NCI-H774 (cell line): ENCODE measurements around the gene TBCK.

ENCODE experiments used
- DNase-seq: peaks from one replicate; lab custom pipeline; 2025; lab: John Stamatoyannopoulos, UW

The TBCK gene

DNA sequence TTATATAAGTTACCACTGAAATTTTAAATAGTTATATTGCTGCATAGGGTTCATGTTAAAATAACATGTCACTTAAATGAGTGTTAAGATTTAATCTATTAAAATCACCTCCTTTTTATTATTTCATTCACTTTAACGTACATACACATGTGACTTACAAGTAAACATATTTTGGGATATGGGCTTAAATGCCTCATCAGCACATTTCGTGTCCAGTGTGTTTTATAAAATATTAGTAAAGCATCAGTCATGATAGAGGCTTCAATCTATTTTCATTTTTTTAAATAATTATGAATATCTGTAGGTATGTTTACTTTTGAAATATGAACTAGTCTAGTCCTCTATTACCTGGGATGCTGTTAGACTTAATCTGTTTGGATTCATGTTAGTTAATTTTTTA, 277.1 kb downstream of the TBCK start:
- DNase-seq = no peak

DNA sequence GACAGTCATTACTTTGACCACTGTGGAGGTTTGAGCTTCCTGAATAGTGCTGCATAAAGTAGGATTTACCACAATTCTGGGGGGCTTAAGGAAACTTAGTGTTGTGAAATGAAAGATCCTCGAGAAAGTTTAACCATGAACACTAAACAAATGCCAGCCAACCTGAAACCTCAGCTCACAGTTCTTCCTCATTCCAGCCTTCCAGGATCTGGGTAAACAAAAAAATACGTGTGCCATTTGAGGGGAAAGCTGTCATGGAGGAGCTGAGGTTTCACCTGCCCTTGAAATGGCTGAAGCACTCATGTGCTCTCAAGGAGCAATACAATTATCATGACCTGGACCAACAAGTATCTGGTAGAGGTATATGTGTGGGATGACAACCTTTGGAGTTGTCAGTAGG, 278.0 kb downstream of the TBCK start:
- DNase-seq = no peak

DNA sequence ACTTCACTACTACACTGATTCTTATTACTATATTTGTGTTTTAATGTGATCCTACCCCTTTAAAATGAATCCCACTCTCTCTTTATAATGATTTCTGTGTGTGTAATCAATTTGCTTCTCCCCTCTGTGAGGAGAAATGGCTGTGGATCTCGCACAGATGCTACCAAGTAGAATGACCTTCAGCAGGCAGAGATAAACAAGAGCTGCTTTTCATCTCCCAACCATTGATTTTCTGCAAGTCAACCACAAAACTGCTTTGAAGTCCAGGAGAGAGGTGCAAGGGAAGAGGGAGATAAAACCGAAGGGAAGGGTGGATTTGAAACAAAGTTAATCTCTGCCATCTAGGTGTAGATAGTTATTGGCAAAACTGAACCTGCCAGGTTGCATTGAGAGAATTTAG, 279.2 kb downstream of the TBCK start:
- no peak for DNase-seq

DNA sequence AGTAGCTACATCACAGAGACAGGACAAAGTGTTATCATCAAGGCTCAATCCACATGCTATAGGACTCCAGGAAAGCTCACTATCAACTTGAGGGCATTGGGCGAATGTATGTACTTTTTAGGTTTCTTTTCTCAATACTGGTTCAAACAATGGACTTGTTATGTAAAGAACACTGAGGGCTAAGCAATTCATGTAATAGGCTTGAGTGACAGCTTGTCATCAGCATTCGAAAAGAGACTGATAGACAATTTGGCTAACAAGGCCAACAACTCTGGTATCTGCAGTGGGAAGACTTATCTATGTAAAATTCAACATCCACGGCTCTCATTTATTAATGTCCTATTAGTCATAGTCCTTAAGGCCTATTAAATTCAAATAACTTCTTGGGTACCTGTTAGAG, 279.7 kb downstream of the TBCK start:
- DNase-seq = no peak

DNA sequence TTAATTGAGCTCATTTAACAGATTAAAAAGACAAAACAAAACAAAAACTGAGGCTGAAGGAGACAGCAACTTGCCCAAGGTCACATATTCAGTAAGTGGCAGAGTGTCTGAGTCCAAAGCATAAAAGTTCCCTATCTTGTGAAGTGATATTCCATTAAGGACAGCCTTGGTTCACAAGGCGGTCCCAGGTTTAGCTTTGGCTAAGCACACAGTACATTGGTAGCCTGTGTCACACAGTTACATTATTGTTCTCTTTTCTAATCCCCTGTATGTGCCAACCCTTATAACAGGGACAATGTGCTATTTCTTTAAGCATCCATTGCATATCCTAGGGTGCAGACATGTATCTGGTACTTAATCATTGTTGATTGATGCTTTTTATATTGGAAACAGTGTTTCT, 280.8 kb downstream of the TBCK start:
- no peak for DNase-seq

DNA sequence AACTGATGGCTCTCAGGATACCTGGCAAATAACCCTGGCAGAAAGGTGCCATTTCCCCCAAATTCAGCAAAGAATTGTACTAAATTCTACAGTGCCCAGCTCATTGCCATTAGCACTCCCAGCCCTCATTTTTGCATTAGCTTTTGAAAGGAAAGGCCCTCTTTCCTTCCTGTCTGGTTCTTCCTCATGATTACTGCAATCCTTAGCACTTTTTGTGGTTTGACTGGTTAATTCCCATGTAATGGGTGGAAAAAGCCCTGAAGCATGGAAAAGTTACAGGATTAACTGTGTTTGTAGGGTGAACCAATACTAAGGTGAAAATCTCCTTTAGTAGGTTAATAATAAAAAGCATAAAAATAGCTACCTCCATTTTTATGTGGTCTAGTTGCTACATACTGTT, 281.3 kb downstream of the TBCK start:
- no peak for DNase-seq

DNA sequence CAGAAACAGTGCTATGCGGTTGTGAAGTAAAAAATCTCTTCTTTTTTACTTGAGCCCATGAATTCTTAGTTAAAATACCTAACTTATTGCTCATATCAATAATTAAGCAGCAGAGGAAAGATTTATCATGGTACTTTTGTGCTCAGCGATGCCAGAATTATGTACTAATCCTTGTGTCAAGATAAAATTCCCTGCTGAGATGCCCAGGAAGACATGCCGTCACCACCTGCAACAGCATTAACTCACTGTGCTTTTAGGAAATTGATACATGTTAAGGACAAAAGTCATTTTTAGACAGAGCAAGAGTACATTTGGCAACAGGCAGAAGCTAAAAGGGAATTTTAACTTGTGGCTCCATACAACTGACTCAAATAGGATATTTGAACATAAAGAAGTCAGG, 281.8 kb downstream of the TBCK start:
- DNase-seq = no peak

DNA sequence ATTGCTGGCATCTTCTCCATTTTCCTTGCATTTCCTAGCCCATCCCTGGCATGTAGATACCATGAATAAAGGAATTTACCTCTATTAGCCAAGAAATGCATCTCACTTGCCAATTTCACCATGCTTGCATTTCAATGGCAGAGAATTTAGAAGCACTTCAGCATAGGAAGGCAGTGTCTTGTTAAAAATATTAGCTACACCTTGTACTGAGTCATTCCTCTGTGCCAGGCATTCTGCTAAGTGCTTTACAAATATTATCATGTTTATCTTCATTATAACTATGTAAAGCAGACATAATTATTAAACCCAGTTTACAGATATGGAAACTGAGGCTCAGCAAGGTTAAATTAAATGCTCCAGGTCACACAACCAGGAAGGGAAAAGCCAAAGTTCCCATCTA, 282.5 kb downstream of the TBCK start:
- DNase-seq = no peak

DNA sequence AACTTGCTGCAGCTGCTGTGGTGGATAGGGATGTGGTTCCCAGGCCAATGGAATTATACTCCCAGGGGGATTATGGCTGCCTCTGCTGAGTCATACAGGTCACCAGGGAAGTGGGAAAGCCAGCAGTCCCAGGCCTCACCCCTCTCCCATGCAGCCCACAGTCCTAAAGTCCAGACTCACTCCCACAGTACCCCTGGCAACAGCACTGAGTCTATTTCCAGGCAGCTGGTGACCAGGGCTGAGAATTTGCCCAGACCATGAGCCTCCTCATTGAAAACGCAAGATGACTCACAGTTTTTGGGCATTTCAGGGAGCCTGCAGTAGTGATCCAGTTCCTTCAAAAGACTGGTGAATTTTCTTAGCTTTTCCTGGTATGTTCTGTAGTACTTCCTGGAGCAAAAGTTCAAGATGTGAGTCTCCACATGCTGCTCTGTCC, 283.1 kb downstream of the TBCK start:
- DNase-seq = no peak

DNA sequence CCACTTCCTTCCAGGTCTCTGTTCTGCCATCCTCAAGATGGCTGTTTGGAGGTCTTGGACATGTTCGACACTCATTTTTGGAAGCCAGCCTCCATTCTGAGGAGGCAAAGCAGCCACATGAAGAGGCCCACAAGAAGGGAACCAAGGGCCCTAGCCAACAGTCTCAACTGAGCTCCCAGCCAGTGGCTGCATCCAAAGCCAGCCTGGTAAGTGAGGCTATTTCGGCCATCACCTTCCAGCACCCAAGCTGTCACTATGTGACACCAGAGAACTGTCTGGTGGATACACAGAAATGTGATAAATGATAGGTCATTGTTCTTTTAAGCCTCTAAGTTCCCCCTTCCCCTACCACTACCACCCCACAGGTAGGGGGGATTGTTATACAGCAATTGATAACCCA, 293.6 kb downstream of the TBCK start:
- DNase-seq = no peak

DNA sequence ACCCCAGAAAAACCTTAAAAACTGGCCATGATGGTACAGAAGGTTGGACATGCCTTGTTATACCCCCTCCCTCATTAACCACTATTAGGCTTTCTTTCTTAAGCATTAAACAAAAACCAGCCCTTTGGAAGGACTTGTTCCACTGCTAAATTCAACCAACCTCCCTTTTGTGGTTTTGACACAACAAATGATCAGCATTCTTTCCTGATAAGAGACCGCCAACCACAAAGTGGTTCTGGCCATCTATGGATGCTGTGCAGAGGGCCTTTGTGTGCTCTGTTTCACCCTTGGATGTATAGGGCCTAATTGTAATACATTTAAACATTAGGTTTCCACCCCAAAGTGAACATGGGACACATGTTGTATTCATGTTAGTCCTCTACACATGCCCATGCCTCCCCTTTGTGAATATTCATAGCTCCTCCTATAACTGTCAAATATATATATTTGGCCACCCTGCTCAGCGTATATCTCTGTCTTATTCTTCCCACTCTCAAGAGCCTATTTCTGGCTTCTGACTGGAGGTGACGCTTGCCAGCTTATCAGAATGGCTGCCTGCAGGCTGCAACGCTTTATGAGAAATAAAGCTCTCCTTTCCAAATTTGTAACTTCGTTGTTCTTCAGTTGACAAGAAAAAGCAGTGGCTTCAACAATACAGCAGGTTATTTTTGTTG, 294.1 kb downstream of the TBCK start:
- DNase-seq = no peak

DNA sequence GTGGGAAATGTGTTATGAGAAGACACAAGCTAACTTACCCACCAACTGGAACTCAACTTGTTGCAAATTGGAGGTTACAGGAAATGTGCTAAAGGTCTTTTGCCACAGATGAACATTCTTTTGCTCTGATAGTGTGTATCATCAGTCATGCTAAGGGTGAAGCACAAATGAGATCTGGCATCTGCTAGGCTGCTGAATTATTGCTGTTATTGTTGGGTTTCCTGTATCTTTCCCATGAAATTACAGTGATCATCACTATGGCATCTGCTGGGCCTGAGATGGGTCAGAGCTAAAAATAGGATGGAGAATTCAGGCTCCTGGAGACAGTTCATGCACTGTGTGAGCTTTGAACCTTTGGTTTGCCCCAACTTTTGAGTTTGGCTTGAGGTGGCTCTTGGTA, 296.2 kb downstream of the TBCK start:
- DNase-seq = no peak

DNA sequence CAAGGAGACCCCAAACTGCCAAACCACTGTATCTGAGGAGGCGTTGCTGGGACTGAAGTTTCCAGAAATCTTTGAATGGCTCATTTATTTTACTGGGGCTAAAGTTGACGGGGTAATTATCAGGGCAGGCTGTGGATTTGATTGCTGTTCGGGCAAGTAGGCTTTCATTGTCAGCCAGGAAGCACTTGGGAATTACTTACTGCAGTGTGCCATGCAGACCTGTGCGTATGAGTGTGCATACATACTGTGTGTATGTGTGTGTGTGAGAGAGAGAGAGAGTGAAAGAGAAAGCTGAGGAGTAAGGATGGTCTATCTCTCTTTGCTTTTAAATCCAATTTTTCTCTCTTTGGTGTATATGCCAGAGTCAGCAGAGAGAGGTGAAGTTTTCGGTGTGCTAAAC, 298.0 kb downstream of the TBCK start:
- no peak for DNase-seq

DNA sequence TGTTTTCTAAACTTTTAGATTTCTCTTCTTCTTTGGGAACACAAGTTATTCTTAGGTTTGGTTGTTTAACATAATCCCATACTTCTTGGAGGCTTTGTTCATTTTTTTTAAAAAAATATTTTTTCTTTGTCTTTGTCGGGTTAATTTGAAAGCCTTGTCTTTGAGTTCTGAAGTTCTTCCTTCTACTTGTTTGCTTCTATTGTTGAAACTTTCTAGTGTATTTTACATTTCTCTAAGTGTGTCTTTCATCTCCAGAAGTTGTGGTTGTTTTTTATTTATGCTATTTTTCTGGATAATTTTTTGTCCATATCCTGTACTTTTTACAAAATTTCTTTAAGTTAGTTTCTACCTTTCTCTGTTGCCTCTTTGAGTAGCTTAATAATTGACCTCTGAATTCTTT, 304.6 kb downstream of the TBCK start:
- no peak for DNase-seq

DNA sequence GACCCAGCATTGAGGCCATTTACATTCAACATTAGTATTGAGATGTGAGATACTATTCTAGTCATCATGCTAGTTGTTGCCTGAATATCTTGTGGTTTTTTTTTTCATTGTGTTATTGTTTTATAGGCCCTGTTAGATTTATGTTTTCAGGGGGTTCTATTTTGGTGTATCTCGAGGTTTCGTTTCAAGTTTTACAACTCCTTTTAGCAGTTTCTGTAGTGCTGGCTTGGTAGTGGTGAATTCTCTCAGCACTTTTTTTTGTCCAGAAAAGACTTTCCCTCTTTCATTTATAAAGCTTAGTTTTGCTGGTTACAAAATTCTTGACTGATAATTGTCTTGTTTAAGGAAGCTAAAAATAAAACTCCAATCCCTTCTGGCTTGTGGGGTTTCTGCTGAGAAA, 305.2 kb downstream of the TBCK start:
- DNase-seq = no peak

DNA sequence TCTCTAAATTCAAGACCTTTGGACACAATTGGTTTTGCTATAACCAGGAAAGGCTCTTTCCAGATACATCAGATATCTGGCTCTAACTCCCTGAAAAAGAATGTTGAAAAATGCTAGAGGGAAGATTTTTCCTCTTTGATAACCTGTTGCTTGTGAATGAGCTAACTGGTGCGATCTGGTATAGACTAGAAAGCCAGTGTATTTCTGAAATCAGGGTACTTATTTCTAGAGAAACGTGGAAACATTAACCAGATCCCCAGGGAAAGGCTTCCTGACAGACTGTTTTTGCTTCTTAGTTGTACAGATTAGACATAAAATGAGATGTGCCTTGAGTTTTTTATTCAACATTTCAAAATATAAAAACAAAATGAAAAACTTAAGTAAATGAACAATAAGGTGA, 313.0 kb downstream of the TBCK start:
- DNase-seq = no peak

DNA sequence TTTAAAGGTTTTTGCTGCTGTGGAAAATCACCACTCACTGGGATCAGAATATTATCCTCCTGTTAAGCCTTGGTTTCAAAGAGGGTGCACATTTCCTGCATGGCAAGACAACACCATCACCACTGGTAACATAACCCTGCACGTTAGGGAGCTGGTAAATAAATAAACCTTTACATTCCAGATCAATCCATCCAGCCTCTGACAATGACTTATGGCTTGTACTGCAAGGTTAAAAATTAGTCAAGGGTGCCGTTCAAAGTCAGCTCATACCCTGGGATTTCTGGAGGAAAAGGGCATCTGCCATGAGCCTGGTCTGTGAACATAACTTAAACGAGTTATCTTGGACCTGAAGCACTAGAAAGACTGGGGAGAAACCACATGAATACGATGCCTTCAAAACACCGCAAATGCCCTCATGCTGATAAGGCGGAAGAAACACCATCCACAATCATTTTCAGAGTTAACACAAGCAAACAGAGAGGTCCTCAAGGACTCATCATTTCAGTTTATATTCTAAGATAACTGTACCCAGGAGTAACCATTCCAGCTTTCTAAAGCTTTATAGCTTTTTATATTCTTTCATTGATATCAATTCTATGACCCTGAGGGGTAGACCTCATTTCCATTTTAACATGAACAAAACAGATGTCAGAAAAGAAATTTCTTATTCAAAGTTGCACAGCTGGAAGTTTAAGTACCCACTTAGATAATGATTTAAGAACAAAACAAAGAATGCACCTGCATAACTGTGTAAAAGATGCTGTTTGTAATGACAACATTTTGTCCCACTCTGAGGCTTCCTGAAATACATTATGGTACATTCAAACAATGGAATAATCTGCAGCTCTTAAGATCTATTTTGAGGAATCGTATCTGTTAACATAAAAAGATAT, 317.6 kb downstream of the TBCK start:
- DNase-seq = no peak

DNA sequence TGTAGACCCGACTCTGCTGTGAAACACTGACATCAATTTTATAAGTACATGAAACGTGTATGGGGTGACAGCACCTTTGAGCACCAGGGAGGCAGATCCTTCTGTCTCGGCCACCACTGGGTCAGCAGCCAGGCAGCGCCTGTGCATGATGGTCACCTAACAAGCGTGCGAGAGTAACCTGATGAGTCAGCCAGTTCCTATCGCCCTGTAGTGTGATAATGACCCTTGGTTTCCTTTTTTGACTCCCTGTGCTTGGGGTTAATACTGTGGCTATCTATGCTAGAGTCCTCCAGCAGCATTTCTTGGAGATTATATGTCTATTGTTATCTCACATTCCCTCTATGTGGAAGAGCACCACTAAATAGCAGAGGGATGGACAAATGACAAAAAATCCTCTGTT, 319.2 kb downstream of the TBCK start:
- no peak for DNase-seq

DNA sequence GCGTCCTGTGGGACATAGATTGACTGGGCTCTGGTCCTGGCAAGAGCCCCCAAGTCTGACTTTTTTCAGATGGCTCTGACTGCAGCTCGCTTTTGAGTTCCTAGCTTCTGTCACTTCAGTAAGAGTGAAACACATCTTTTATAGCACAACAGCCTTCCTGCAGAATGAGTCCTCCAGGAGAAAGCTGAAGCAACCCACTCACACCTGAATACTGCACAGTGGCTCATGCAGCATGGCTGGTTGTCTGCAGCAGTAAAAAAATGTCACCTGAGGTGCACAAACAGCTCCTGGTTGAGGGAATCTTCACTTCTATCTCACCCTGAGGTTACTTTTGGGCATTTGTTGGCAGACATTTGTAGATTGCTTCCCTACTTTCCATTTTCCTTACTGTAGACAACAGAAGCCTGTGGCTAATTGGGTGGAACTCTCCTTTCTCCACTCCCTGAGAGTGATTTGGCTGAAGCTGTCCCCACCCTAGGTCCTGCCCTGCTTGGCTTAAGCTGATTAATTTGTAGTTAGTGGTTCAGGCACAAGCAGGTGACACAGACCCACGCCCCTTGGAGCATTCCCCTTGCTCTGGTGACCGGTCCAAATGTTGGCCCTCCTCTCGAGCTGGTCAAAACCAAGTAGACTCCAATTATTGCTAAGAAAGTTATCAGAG, 321.0 kb downstream of the TBCK start:
- DNase-seq = no peak

DNA sequence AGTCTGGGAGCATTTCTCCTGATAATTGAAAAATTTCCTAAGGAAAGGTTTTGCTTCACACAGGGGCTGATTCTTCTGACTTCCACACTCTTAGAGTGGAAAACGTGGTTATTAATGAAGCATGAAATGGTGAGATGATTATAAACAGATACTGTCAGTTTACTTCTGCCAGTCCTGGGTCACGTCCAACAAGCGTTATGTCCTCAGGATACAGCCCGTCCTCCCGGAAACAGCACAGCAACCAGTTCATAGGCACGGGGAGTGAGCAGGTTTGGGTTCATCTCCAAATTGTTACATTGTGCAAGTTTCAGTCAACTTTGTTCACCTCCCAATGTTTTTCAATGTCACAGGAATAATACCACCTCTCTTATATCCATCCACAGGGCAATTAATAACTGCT, 321.9 kb downstream of the TBCK start:
- DNase-seq = no peak

DNA sequence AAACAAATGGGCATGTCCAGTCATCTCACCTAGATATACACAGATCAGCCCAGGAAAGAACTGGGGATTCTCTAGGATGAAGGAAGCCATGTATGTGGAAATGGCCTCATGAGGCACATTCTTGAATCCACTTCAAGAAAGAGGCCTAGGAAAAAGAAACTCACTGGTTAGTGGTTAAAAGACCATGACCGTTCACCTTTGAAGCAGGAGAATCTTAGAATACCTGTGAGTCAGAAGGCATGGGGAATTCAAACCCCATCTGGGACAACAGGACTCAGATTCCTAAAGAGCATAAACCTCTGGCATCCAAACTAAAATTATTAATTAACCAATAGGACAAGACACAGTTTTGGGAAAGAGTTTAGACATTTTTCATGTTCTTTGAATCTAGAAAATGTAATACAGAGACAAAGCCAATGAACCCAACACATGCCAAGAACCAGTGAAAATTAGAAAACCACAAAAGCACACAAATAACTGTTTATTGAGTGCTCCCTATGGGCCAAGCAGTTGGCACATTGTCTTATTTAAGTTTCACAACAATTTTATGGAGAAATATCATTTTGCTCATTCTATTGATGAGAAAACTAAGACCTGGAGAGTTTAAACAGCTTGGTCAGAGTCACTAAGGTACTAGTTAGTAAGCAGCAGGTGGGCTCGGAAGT, 323.2 kb downstream of the TBCK start:
- DNase-seq = no peak

DNA sequence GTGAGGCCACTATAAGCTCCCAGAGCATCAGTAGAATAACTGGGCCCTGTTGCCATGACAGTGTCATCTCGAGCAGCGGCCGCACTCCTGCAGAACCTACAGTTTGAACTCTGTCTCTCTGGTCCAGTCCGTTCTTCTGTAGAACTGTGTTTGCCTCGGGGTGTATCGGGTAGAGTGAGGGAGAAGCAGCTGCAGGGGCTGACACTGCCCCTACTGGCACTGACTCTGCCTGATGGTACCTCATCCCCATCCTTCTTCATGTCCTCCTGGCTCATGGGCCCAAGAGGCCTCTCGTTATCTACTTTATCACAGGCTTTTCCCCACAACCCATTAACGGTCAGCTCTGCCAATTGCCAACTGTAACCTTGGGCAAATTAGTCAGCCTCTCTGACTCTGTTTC, 324.3 kb downstream of the TBCK start:
- no peak for DNase-seq
